BJ (cell line): ENCODE results near the gene TMEFF1. TPM values are rescaled to one million over a fixed set of nuclear protein-coding genes. Genes with fewer than 3 reads are reported as not detected.
"Not testable (repeated sequence)": the region's sequence is repeated elsewhere in the genome, so short reads cannot be mapped to it uniquely, and the experiment has no call there.

Experiments used
- CTCF ChIA-PET: fragments of 350-600 bp; formaldehyde crosslinking; extraction: SDS; loops from one replicate; lab custom pipeline; 2021; ENCODE audit warnings: antibody characterized with exemption, inconsistent platforms; lab: Yijun Ruan, JAX
- POLR2A ChIA-PET: fragments of 300-600 bp; sonication (Branson Sonifier 250); formaldehyde crosslinking; extraction: SDS; loops from one replicate; lab custom pipeline; 2021; ENCODE audit warnings: antibody characterized with exemption; lab: Charles Lee
- DNase-seq: peaks from one replicate; pipeline ENCODE4 v3.0.0-alpha.2; 2011; ENCODE audit warnings: low read depth
- H3K27me3 ChIP-seq: 2 replicates; pipeline ENCODE4 v1.6.0; 2011; ENCODE audit warnings: low read length; ENCODE audit not compliant: control insufficient read depth, insufficient read depth
- H3K36me3 ChIP-seq: 2 replicates; pipeline ENCODE4 v1.5.1; 2011; ENCODE audit warnings: low read length; ENCODE audit not compliant: control insufficient read depth, insufficient read depth
- H3K4me3 ChIP-seq: 2 replicates; pipeline ENCODE4 v1.5.1; 2011; ENCODE audit warnings: low read depth, mild to moderate bottlenecking, control low read depth, low read length
- polyA plus RNA-seq: library from polyadenylated mRNA; depleted of rRNA; stranded (reverse); fragments of >200 nt; gene quantifications from 2 replicates; pipeline ENCODE4 v1.2.3, GENCODE V29; 2011
- TF ChIP-seq, protein P1 (sequence below): IDR thresholded peaks from 2 replicates; pipeline ENCODE4 v1.5.1; 2011; ENCODE audit warnings: low read depth, mild to moderate bottlenecking, control low read depth, inconsistent platforms, low read length, moderate library complexity; ENCODE audit not compliant: insufficient read depth

Gene TMEFF1
- polyA plus RNA-seq, 1 experiment, result 0.10 TPM

DNA sequence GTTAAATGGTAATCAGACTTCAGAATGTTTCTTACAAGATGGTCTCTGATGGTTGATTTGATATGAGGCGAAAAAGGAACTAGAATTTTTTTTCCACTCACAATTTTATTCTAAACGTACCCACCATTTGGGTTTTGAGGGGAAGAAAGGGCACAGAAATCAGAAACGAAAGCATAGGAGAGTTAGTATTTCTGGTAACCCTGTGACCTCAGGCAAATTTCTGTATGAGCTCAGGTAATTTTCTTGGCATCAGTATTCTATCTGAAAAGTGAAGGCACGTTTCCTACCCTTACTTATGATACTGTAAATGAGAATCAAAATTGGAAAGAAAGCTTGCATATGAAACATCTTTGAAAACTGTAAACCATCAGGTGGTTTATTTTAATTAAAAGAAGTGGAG, 26.5 kb downstream of the TMEFF1 start:
- Histone ChIP-seq H3K4me3 (no peak overlapping the region), H3K27me3 (no peaks in the 10 kb centered on the region), H3K36me3 (no peaks in the 10 kb centered on the region)
- TF ChIP-seq, protein P1, sequence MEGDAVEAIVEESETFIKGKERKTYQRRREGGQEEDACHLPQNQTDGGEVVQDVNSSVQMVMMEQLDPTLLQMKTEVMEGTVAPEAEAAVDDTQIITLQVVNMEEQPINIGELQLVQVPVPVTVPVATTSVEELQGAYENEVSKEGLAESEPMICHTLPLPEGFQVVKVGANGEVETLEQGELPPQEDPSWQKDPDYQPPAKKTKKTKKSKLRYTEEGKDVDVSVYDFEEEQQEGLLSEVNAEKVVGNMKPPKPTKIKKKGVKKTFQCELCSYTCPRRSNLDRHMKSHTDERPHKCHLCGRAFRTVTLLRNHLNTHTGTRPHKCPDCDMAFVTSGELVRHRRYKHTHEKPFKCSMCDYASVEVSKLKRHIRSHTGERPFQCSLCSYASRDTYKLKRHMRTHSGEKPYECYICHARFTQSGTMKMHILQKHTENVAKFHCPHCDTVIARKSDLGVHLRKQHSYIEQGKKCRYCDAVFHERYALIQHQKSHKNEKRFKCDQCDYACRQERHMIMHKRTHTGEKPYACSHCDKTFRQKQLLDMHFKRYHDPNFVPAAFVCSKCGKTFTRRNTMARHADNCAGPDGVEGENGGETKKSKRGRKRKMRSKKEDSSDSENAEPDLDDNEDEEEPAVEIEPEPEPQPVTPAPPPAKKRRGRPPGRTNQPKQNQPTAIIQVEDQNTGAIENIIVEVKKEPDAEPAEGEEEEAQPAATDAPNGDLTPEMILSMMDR, result no peak
- no peak for DNase-seq
- CTCF ChIA-PET, result no interaction called here
- POLR2A ChIA-PET, result no interaction called here

DNA sequence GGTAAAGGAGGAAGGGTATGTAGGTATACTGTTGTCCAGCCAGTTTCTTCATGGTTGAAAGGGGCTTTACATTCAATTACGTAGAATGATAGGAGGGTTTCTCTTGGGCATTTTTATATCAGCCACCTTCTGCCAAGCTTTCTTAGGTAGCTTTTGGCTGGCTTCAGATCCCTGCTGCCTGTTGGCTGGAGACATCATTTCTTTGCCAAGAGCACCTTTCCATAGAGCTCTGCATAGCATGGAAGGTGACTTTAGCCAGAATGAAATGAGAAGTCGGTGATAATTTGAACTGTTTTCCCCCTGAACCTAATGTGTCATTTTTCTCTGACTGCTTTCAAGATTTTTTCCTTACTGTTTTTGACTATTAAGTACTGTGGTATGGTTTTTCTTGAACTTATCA, 26.9 kb downstream of the TMEFF1 start:
- DNase-seq, result no peak
- CTCF ChIA-PET, result no interaction called here
- H3K27me3 ChIP-seq, result no peaks in the 10 kb centered on the region
- POLR2A ChIA-PET, result no interaction called here
- no peaks in the 10 kb centered on the region for H3K36me3 ChIP-seq
- TF ChIP-seq, protein P1, result no peak
- H3K4me3 ChIP-seq, result no peak overlapping the region

DNA sequence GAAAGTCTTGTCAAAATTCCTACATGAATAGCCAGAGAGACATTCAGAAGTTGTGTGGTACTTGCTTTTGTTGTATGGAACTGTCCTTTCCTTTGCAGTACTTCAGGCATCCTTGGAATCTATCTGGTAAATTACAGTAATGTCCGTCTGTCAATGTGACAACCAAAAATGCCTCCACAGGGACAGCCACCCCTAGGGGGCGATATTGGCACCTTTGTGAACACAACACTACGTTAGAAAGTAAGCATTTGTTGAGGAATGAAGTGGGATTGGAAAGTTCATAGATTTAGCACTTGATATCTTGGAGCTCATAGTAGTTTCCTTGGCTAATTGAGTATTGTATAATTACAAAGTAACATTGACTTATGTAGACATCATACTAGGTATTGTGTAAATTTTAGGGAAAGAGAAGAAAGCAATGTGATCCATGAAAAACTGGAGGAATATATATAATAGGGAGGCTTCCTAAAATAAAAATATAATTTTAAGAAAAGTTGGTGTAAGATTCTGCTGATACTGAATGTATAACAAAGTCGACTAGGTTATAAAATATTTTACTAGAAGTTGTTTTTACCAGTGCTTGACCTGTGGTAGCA, 32.7 kb downstream of the TMEFF1 start:
- TF ChIP-seq, protein P1, result peak; percentile 68
- ChIA-PET CTCF (interaction anchor here (0.6 to 1.0 kb wide), 5 partner anchors 9 to 85 kb away, joined by 3 to 5 read pairs (median 3); no protein-coding TSS in a partner anchor), POLR2A (no interaction called here)
- Histone ChIP-seq H3K36me3 (no peaks in the 10 kb centered on the region), H3K4me3 (no peak overlapping the region), H3K27me3 (no peaks in the 10 kb centered on the region)
- DNase-seq, result no peak

DNA sequence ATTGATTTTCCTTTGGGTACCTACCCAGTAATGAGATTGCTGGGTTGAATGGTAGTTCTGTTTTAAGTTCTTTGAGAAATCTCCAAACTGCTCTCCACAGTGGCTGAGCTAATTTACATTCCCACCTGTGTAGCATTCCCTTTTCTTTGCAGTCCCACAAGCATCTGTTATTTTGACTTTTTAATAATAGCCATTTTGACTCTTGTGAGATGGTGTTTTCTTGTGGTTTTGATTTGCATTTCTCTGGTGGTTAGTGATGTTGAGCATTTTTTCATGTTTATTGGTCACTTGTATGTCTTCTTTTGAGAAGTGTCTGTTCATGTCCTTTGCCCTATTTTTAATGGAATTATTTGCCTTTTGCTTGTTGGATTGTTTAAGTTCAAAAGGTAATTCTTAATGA, 34.4 kb downstream of the TMEFF1 start:
- DNase-seq, POLR2A ChIA-PET, H3K4me3 ChIP-seq, H3K36me3 ChIP-seq, H3K27me3 ChIP-seq: not testable (repeated sequence)
- CTCF ChIA-PET, result interaction anchor here (0.8 to 1.3 kb wide), 4 partner anchors 14 to 84 kb away, joined by 3 to 7 read pairs (median 4); no protein-coding TSS in a partner anchor

DNA sequence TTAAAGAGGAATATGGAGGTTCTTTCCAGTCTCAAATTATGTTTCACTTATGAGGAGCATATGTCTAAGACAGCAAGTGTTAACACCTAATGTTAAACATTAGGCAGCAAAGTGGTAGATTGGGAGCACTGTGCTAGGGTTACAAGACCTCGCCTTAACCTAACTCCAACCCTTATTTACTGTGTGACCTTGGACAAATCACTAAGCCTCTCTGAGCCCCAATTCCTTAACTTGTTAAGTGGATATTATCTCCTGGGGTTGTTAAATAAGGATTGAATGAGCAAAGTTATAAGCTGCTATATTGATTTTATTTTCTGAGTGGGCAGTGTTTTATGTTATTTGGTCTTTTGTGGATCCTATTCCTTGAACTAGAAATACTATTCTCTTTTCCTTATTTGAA, 38.3 kb downstream of the TMEFF1 start:
- POLR2A ChIA-PET, result no interaction called here
- DNase-seq, result no peak
- Histone ChIP-seq H3K27me3 (no peaks in the 10 kb centered on the region), H3K36me3 (no peaks in the 10 kb centered on the region), H3K4me3 (no peak overlapping the region)
- CTCF ChIA-PET, result no interaction called here
- TF ChIP-seq, protein P1, result no peak
